Erythroblast (primary cell): ENCODE measurements around the gene KIF25.

Source experiments
- DNase-seq, 2 experiments: peaks; one replicate each; lab custom pipeline; 2025; lab: John Stamatoyannopoulos, UW
- GATA1 ChIP-seq: IDR thresholded peaks from 2 replicates; pipeline ENCODE4 v1.6.1; 2011; ENCODE audit warnings: low read depth, mild to moderate bottlenecking, control low read depth, low read length, moderate library complexity
- POLR2A ChIP-seq: IDR thresholded peaks from 2 replicates; pipeline ENCODE4 v1.6.1; 2011; ENCODE audit warnings: mild to moderate bottlenecking, low read length

KIF25 gene

GRCh38 chr6:167997642-167998041 lies at the start of gene KIF25:
KIF25 (plus strand) TSS chr6:167997671; CDS start chr6:168029586, 31,915 bp downstream.
- no peak for DNase-seq
- TF ChIP-seq POLR2A (no peak), GATA1 (no peak)

- no peak for DNase-seq
Measured at GRCh38 chr6:167947716-167948115, 49.8 kb upstream of the KIF25 start.

GRCh38 chr6:167948716-167949115 lies 48.8 kb upstream of the KIF25 start:
- TF ChIP-seq POLR2A = no peak
- no peak for TF ChIP-seq GATA1
- DNase-seq = no peak

More at GRCh38 chr6:167947716-167948115, 49.8 kb upstream of the KIF25 start:
- no peak for TF ChIP-seq POLR2A
- no peak for TF ChIP-seq GATA1

GRCh38 chr6:167949121-167949684 lies 48.3 kb upstream of the KIF25 start:
- no peak for TF ChIP-seq POLR2A
- no peak for TF ChIP-seq GATA1
- DNase-seq = no peak

GRCh38 chr6:167951781-167952511 lies 45.5 kb upstream of the KIF25 start:
- no peak for DNase-seq
- TF ChIP-seq GATA1 = no peak
- TF ChIP-seq POLR2A = no peak

- no peak for DNase-seq
- TF ChIP-seq POLR2A (no peak), GATA1 (no peak)
Measured at GRCh38 chr6:167952512-167952859, 45.0 kb upstream of the KIF25 start.

- no peak for DNase-seq
- no peak for TF ChIP-seq GATA1
- TF ChIP-seq POLR2A = no peak
Measured at GRCh38 chr6:167953551-167953950, 43.9 kb upstream of the KIF25 start.

GRCh38 chr6:167954151-167954550 lies 43.3 kb upstream of the KIF25 start:
- TF ChIP-seq POLR2A (no peak), GATA1 (no peak)
- no peak for DNase-seq

GRCh38 chr6:167956491-167956890 lies 41.0 kb upstream of the KIF25 start:
- DNase-seq = no peak
- TF ChIP-seq POLR2A (no peak), GATA1 (no peak)

GRCh38 chr6:167956983-167957492 lies 40.4 kb upstream of the KIF25 start:
- no peak for TF ChIP-seq POLR2A
- no peak for TF ChIP-seq GATA1
- DNase-seq = no peak

GRCh38 chr6:167957626-167958025 lies 39.8 kb upstream of the KIF25 start:
- TF ChIP-seq POLR2A = no peak
- no peak for TF ChIP-seq GATA1
- no peak for DNase-seq

- DNase-seq = no peak
- TF ChIP-seq GATA1 (no peak), POLR2A (no peak)
Measured at GRCh38 chr6:167960579-167960978, 36.9 kb upstream of the KIF25 start.

- DNase-seq = no peak
- TF ChIP-seq GATA1 (no peak), POLR2A (no peak)
Measured at GRCh38 chr6:167962711-167963110, 34.8 kb upstream of the KIF25 start.

- no peak for TF ChIP-seq GATA1
- TF ChIP-seq POLR2A = no peak
- no peak for DNase-seq
Measured at GRCh38 chr6:167963589-167964057, 33.8 kb upstream of the KIF25 start.
